Measurements from ENCODE around the gene SLC38A1.
"Not testable (repeated sequence)": the region's sequence is repeated elsewhere in the genome, so short reads cannot be mapped to it uniquely, and the experiment has no call there.

SLC38A1 gene

GRCh38 chr12:46268583-46269428 is at the start of gene SLC38A1:
Gene SLC38A1 (minus strand): TSS chr12:46269043. CDS start chr12:46239800, 29,243 bp downstream.
- DNase-seq (ENCODE audit: low read depth, low spot score) = no peak
- no peaks in the 10 kb centered on the region for H3K27me3 ChIP-seq (ENCODE audit: control insufficient read depth, insufficient read depth, low read length)
- H3K4me3 ChIP-seq (ENCODE audit: low read length) = peak within 1 kb of the TSS; percentile 85
- no peaks in the 10 kb centered on the region for H3K9me3 ChIP-seq (ENCODE audit: control insufficient read depth, insufficient read depth, low read length)
- peak within 1 kb of the TSS; percentile 6 for H3K27ac ChIP-seq (ENCODE audit: low read length)
- WGBS (ENCODE audit: insufficient coverage, insufficient read length) = no CpG with 5 or more reads among the region's 73 CpGs
- H3K4me1 ChIP-seq (ENCODE audit: control insufficient read depth, insufficient read depth, low read length) = no peaks in the 10 kb centered on the region
- no peaks in the 10 kb centered on the region for H3K36me3 ChIP-seq (ENCODE audit: control insufficient read depth, insufficient read depth, low read length)

GRCh38 chr12:46318037-46318436 is 49.2 kb upstream of the SLC38A1 start:
- no CpG with 5 or more reads among the region's 5 CpGs for WGBS (ENCODE audit: insufficient coverage, insufficient read length)
- no peaks in the 10 kb centered on the region for H3K36me3 ChIP-seq (ENCODE audit: control insufficient read depth, insufficient read depth, low read length)
- H3K27ac ChIP-seq (ENCODE audit: low read length) = no peak overlapping the region
- no peak for DNase-seq (ENCODE audit: low read depth, low spot score)
- no peaks in the 10 kb centered on the region for H3K9me3 ChIP-seq (ENCODE audit: control insufficient read depth, insufficient read depth, low read length)
- H3K4me3 ChIP-seq (ENCODE audit: low read length) = no peak overlapping the region
- no peaks in the 10 kb centered on the region for H3K27me3 ChIP-seq (ENCODE audit: control insufficient read depth, insufficient read depth, low read length)
- H3K4me1 ChIP-seq (ENCODE audit: control insufficient read depth, insufficient read depth, low read length) = no peaks in the 10 kb centered on the region

GRCh38 chr12:46304070-46304469 is 35.2 kb upstream of the SLC38A1 start:
- Histone ChIP-seq H3K27ac (ENCODE audit: low read length) (no peak overlapping the region), H3K4me3 (ENCODE audit: low read length) (no peak overlapping the region), H3K9me3 (ENCODE audit: control insufficient read depth, insufficient read depth, low read length) (no peaks in the 10 kb centered on the region), H3K4me1 (ENCODE audit: control insufficient read depth, insufficient read depth, low read length) (no peaks in the 10 kb centered on the region), H3K27me3 (ENCODE audit: control insufficient read depth, insufficient read depth, low read length) (no peaks in the 10 kb centered on the region), H3K36me3 (ENCODE audit: control insufficient read depth, insufficient read depth, low read length) (no peaks in the 10 kb centered on the region)
- WGBS (ENCODE audit: insufficient coverage, insufficient read length) = no CpG with 5 or more reads among the region's 3 CpGs
- no peak for DNase-seq (ENCODE audit: low read depth, low spot score)

GRCh38 chr12:46303039-46303666 is 34.3 kb upstream of the SLC38A1 start:
- Histone ChIP-seq H3K9me3 (ENCODE audit: control insufficient read depth, insufficient read depth, low read length) (no peaks in the 10 kb centered on the region), H3K4me3 (ENCODE audit: low read length) (no peak overlapping the region), H3K27me3 (ENCODE audit: control insufficient read depth, insufficient read depth, low read length) (no peaks in the 10 kb centered on the region), H3K27ac (ENCODE audit: low read length) (no peak overlapping the region), H3K4me1 (ENCODE audit: control insufficient read depth, insufficient read depth, low read length) (no peaks in the 10 kb centered on the region), H3K36me3 (ENCODE audit: control insufficient read depth, insufficient read depth, low read length) (no peaks in the 10 kb centered on the region)
- WGBS (ENCODE audit: insufficient coverage, insufficient read length) = no CpG with 5 or more reads among the region's 5 CpGs
- peak; percentile 47 for DNase-seq (ENCODE audit: low read depth, low spot score)

- no peak for DNase-seq (ENCODE audit: low read depth, low spot score)
- no peak overlapping the region for H3K27ac ChIP-seq (ENCODE audit: low read length)
- no peak overlapping the region for H3K4me3 ChIP-seq (ENCODE audit: low read length)
- no peaks in the 10 kb centered on the region for H3K9me3 ChIP-seq (ENCODE audit: control insufficient read depth, insufficient read depth, low read length)
- no peaks in the 10 kb centered on the region for H3K4me1 ChIP-seq (ENCODE audit: control insufficient read depth, insufficient read depth, low read length)
- no peaks in the 10 kb centered on the region for H3K36me3 ChIP-seq (ENCODE audit: control insufficient read depth, insufficient read depth, low read length)
- H3K27me3 ChIP-seq (ENCODE audit: control insufficient read depth, insufficient read depth, low read length) = no peaks in the 10 kb centered on the region
- no CpG with 5 or more reads among the region's 3 CpGs for WGBS (ENCODE audit: insufficient coverage, insufficient read length)
Measured at GRCh38 chr12:46300910-46301309, 32.1 kb upstream of the SLC38A1 start.

- Histone ChIP-seq H3K27ac (ENCODE audit: low read length) (no peak overlapping the region), H3K27me3 (ENCODE audit: control insufficient read depth, insufficient read depth, low read length) (no peaks in the 10 kb centered on the region), H3K4me1 (ENCODE audit: control insufficient read depth, insufficient read depth, low read length) (no peaks in the 10 kb centered on the region), H3K4me3 (ENCODE audit: low read length) (no peak overlapping the region), H3K9me3 (ENCODE audit: control insufficient read depth, insufficient read depth, low read length) (no peaks in the 10 kb centered on the region), H3K36me3 (ENCODE audit: control insufficient read depth, insufficient read depth, low read length) (no peaks in the 10 kb centered on the region)
- DNase-seq (ENCODE audit: low read depth, low spot score) = no peak
Measured at GRCh38 chr12:46299851-46300250, 31.0 kb upstream of the SLC38A1 start.

GRCh38 chr12:46298261-46298660 is 29.4 kb upstream of the SLC38A1 start:
- no peaks in the 10 kb centered on the region for H3K36me3 ChIP-seq (ENCODE audit: control insufficient read depth, insufficient read depth, low read length)
- no peaks in the 10 kb centered on the region for H3K4me1 ChIP-seq (ENCODE audit: control insufficient read depth, insufficient read depth, low read length)
- H3K27me3 ChIP-seq (ENCODE audit: control insufficient read depth, insufficient read depth, low read length) = no peaks in the 10 kb centered on the region
- no peak overlapping the region for H3K27ac ChIP-seq (ENCODE audit: low read length)
- H3K4me3 ChIP-seq (ENCODE audit: low read length) = no peak overlapping the region
- no peaks in the 10 kb centered on the region for H3K9me3 ChIP-seq (ENCODE audit: control insufficient read depth, insufficient read depth, low read length)
- WGBS (ENCODE audit: insufficient coverage, insufficient read length) = no CpG with 5 or more reads among the region's 2 CpGs
- no peak for DNase-seq (ENCODE audit: low read depth, low spot score)

GRCh38 chr12:46296822-46297221 is 28.0 kb upstream of the SLC38A1 start:
- no peak for DNase-seq (ENCODE audit: low read depth, low spot score)
- no peaks in the 10 kb centered on the region for H3K27me3 ChIP-seq (ENCODE audit: control insufficient read depth, insufficient read depth, low read length)
- WGBS (ENCODE audit: insufficient coverage, insufficient read length) = no CpG with 5 or more reads among the region's 4 CpGs
- no peaks in the 10 kb centered on the region for H3K9me3 ChIP-seq (ENCODE audit: control insufficient read depth, insufficient read depth, low read length)
- H3K36me3 ChIP-seq (ENCODE audit: control insufficient read depth, insufficient read depth, low read length) = no peaks in the 10 kb centered on the region
- no peak overlapping the region for H3K4me3 ChIP-seq (ENCODE audit: low read length)
- H3K4me1 ChIP-seq (ENCODE audit: control insufficient read depth, insufficient read depth, low read length) = no peaks in the 10 kb centered on the region
- H3K27ac ChIP-seq (ENCODE audit: low read length) = no peak overlapping the region

GRCh38 chr12:46292754-46293402 is 24.0 kb upstream of the SLC38A1 start:
- no CpG with 5 or more reads among the region's 2 CpGs for WGBS (ENCODE audit: insufficient coverage, insufficient read length)
- H3K27me3 ChIP-seq (ENCODE audit: control insufficient read depth, insufficient read depth, low read length) = no peaks in the 10 kb centered on the region
- H3K27ac ChIP-seq (ENCODE audit: low read length) = no peak overlapping the region
- no peaks in the 10 kb centered on the region for H3K36me3 ChIP-seq (ENCODE audit: control insufficient read depth, insufficient read depth, low read length)
- H3K4me3 ChIP-seq (ENCODE audit: low read length) = no peak overlapping the region
- H3K9me3 ChIP-seq (ENCODE audit: control insufficient read depth, insufficient read depth, low read length) = no peaks in the 10 kb centered on the region
- no peak for DNase-seq (ENCODE audit: low read depth, low spot score)
- no peaks in the 10 kb centered on the region for H3K4me1 ChIP-seq (ENCODE audit: control insufficient read depth, insufficient read depth, low read length)

GRCh38 chr12:46291953-46292352 is 23.1 kb upstream of the SLC38A1 start:
- H3K36me3 ChIP-seq (ENCODE audit: control insufficient read depth, insufficient read depth, low read length); H3K9me3 ChIP-seq (ENCODE audit: control insufficient read depth, insufficient read depth, low read length); H3K4me3 ChIP-seq (ENCODE audit: low read length); DNase-seq (ENCODE audit: low read depth, low spot score); H3K4me1 ChIP-seq (ENCODE audit: control insufficient read depth, insufficient read depth, low read length); H3K27ac ChIP-seq (ENCODE audit: low read length); H3K27me3 ChIP-seq (ENCODE audit: control insufficient read depth, insufficient read depth, low read length): not testable (repeated sequence)
- WGBS (ENCODE audit: insufficient coverage, insufficient read length) = no CpG with 5 or more reads among the region's 3 CpGs

All from iPS DF 6.9 (cell line).